HG03442 (cell line): ENCODE results near the gene GPC5.
"Not testable (repeated sequence)": the region's sequence is repeated elsewhere in the genome, so short reads cannot be mapped to it uniquely, and the experiment has no call there.

ENCODE experiments used
- ATAC-seq: cut with Tn5 transposase; IDR thresholded peaks from one replicate; pipeline ENCODE4 v1.9.1; 2021; ENCODE audit warnings: mild to moderate bottlenecking, moderate library complexity; ENCODE audit not compliant: unreplicated experiment

The GPC5 gene

GRCh38 chr13:91368676-91369440 is 29.6 kb upstream of the GPC5 start:
- ATAC-seq = peak; percentile 39

GRCh38 chr13:91369441-91369831 is 29.0 kb upstream of the GPC5 start:
- peak; percentile 37 for ATAC-seq

DNA sequence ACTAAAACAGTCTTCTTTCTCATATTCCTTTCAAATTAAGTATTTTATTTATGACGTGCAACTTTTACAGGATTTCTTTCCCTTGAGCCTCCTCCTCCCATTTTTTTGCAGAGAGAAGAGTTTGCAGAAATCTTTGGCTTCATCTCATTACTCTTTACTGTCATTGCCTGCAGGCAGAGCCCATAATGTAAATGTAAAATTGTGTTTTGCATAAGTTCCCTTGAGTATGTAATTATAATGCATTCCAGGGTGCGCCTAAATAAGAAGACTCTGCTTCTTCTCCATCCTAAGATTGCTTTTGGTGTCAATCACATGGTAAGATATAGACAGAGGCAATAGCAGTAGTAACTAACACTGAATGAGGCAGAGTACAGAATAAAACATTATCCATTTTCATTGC is 27.9 kb upstream of the GPC5 start:
- ATAC-seq = no peak

DNA sequence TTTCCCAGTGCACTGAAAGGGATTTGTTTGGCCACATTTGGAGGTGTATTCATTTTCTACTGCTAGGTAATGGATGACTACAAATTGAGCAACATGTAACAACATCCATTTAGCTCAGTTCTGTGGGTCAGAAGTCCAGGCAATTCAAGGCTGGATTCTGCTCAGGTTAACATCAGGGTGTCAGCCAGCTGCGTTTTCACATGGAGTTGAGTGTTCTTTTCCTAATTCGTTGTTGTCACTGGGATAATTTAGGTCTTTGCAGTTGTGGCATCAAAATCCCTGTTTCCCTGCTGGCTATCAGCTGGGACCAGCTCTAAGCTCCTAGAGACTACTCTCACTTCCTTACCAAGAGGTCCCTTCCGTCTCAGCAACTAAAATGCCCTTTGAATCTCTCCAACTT is 25.5 kb upstream of the GPC5 start:
- no peak for ATAC-seq

DNA sequence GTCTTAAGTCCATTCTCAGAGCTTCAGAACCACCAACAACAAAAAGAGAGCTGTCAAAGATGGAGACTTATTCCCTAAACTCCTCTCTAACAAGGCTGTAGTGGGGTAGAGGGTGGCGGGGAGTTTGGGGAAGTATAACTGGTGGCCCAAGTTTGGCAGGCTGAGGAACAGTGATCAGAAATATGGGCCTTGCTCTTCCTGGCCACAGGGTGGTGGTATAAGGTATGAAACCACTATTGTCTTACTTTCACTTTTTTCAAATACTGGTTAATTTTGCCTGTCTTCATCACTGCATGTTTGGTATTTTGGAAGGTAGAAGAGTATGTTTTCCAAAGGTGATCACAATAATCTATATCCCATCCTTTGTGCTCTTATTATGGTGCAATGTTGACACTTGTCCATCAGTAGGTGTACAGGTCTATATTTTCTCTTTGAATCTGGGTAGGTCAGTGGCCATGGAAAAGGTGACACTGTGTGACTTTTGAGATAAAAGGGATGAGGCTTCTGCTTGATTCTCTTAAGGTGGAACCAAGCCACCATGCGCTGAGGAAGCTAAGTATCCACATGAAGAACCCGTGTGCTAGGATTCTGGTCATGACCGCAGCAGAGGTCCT is 23.2 kb upstream of the GPC5 start:
- peak; percentile 98 for ATAC-seq

- ATAC-seq = peak; percentile 48
Measured at GRCh38 chr13:91381371-91381770, 17.1 kb upstream of the GPC5 start.

- ATAC-seq = no peak
Measured at GRCh38 chr13:91383836-91384235, 14.6 kb upstream of the GPC5 start.

DNA sequence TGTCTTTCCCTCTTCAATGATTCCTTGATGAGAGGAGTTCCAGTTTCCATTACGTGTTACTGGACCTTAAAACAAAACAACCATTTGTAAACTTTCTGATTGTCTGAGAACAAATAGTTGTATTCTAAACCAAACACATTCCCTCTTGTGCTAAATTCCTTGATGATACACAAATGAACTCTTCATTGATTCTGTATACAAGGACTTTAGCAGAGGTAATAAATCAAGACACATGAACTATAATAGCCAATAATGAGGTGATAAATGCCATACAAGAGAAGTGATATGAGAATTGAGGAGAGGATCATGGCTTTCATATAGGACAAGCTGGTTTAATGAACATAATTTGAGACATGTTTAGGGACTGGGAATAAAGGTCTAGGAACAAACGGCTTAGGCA is 13.5 kb upstream of the GPC5 start:
- no peak for ATAC-seq

- no peak for ATAC-seq
Measured at GRCh38 chr13:91389186-91389585, 9.2 kb upstream of the GPC5 start.

GRCh38 chr13:91397595-91397994 is 826 bp upstream of the GPC5 start:
- ATAC-seq = no peak

DNA sequence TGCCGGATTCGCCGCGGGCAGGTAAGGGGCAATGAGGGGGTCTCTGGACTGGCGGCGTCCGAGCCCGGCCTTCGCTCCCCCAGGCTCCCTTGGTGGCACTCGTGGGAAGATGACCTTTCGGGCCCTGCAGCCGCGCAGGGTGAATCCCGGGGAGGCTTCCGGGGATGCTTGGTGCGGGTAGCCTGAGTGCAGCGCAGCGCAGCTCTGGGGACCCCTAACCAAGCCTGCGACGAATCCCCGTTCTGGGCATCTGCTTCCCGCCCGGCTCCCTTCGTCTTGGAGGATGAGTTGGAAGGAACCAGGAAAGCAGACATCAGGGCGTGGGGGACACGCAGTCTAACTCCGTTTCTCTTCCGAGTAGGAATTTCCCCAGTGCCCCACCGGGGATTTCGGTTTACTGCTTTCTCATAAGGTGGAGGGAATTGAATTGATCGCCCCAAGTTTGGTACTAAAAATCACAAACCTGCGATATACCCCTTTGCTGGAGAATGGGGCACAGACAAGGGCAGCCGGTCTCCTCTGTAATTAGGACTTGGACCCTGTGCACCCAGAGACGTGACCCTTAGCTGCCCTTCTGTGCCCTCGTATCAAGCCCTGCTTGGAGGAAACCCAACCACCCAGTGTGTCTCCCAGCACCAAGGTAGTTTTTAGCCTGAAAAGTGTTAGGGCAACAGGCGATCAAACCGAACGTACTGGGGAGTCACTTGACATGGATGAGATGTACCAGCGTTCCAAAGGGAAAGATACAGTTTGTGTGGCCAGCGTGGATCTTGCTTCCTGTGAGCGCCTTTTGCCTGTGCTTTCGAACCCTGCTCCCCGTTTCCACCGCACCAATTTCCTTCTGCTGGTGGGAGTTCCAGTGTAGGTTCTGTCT is 1.0 kb downstream of the GPC5 start:
- no peak for ATAC-seq

DNA sequence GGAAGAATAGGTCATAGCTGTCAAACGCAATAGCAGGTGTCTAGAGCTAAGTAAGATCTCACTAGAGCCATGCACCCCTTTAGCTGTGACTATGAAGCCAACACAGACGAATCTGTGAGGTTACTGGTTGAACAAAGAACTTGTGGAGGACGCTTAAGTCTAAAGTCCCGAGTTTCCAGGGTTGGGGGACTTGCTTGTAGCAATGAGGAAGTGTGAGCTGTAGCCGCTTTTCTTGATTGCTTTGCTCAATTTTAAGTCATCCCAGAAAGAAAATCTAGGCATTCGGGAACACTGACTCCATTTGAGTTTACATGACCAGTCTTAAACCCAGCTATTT is 1.6 kb downstream of the GPC5 start:
- no peak for ATAC-seq

- no peak for ATAC-seq
Measured at GRCh38 chr13:91400671-91401070, 2.2 kb downstream of the GPC5 start.

GRCh38 chr13:91401920-91402319 is 3.5 kb downstream of the GPC5 start:
- no peak for ATAC-seq

- peak; percentile 77 for ATAC-seq
Measured at GRCh38 chr13:91405240-91405639, 6.8 kb downstream of the GPC5 start.

GRCh38 chr13:91406619-91407018 is 8.2 kb downstream of the GPC5 start:
- ATAC-seq = peak; percentile 57

DNA sequence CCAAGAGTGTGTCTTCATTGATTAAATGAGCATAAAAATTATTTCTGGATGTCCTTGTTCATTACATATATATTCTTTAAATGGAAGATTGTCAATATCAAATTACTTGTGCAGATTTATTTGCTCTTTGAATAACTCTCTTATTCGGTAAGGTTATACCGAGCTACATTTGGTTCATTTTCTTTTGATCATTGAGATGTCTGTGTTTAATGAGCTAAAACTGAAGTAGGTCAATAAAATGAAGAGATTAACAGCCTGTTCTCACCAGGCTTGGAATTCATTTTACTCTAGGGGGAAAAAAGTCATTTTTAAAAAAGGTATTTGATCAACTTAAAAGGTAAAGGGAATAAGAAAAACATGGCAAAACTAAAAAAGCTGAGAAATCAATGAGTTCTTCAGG is 10.6 kb downstream of the GPC5 start:
- no peak for ATAC-seq

DNA sequence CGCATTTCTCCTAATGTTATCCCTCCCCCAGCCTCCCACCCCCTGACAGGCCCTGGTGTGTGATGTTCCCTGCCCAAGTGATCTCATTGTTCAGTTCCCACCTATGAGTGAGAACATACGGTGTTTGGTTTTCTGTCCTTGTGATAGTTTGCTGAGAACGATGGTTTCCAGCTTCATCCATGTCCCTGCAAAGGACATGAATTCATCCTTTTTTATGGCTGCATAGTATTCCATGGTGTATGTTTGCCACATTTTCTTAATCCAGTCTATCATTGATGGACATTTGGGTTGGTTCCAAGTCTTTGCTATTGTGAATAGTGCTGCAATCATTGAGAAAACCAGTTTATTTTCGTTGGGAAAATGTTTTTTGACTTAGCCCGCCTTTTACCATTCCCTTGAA is 18.2 kb downstream of the GPC5 start:
- ATAC-seq = not testable (repeated sequence)

- ATAC-seq = peak; percentile 40
Measured at GRCh38 chr13:91417660-91418325, 19.4 kb downstream of the GPC5 start.

GRCh38 chr13:91426913-91427312 is 28.5 kb downstream of the GPC5 start:
- no peak for ATAC-seq

- ATAC-seq = not testable (repeated sequence)
Measured at GRCh38 chr13:91438674-91439073, 40.3 kb downstream of the GPC5 start.
